Endothelial cell of umbilical vein (primary cell): ENCODE results near the gene PTGER3. TPM values are rescaled to one million over a fixed set of nuclear protein-coding genes. Genes with fewer than 3 reads are reported as not detected.

ENCODE experiments used
- BruUV-seq: library from RNA; stranded (reverse); fragments of 400-500 nt; replicated peaks from 2 replicates; lab custom pipeline; 2021; lab: Mats Ljungman, UMichigan
- CTCF ChIA-PET: fragments of 300-600, 350-600 bp; sonication (Branson Sonifier 250); formaldehyde crosslinking; loops from one replicate; lab custom pipeline; 2021; ENCODE audit warnings: antibody characterized with exemption, inconsistent platforms; lab: Charles Lee
- POLR2A ChIA-PET: fragments of 300-600, 350-600 bp; sonication (Branson Sonifier 250); formaldehyde crosslinking; loops from one replicate; lab custom pipeline; 2021; ENCODE audit warnings: antibody characterized with exemption, inconsistent platforms; lab: Charles Lee
- DNase-seq: peaks from one replicate; pipeline ENCODE4 v3.0.0-alpha.2; 2011; ENCODE audit warnings: low read depth, low spot score
- FAIRE-seq: peaks from 2 replicates; lab custom pipeline; 2011; peaks lifted over from hg19 to GRCh38; lab: Jason Lieb, UNC
- H2AFZ ChIP-seq: 2 replicates; pipeline ENCODE4 v1.6.0; 2012; ENCODE audit warnings: low read depth, low read length, control low read depth, inconsistent platforms
- H3K27ac ChIP-seq: 2 replicates; pipeline ENCODE4 v1.5.1; 2011; ENCODE audit warnings: low read depth, mild to moderate bottlenecking, control low read depth, low read length, moderate library complexity; ENCODE audit not compliant: insufficient read depth
- H3K27me3 ChIP-seq, 2 experiments: 2 replicates each; pipeline versions ENCODE4 v1.6.0 to v1.6.1; 2011; ENCODE audit warnings: low read length in 2 of 2, mixed read lengths in 1 of 2; ENCODE audit not compliant: control insufficient read depth in 2 of 2, insufficient read depth in 2 of 2
- H3K36me3 ChIP-seq, 2 experiments: 2 replicates in 1 of 2; 3 replicates in 1 of 2; pipeline ENCODE4 v1.5.1; 2011; ENCODE audit warnings: low read length in 2 of 2, mild to moderate bottlenecking in 1 of 2, moderate library complexity in 1 of 2; ENCODE audit not compliant: control insufficient read depth in 2 of 2, insufficient read depth in 2 of 2; ENCODE audit errors: extremely low read depth in 1 of 2
- H3K4me1 ChIP-seq: 3 replicates; pipeline ENCODE4 v1.5.1; 2011; ENCODE audit warnings: mild to moderate bottlenecking, low read length; ENCODE audit not compliant: control insufficient read depth, insufficient read depth; ENCODE audit errors: extremely low read depth
- H3K4me2 ChIP-seq: 2 replicates; pipeline ENCODE4 v1.6.1; 2011; ENCODE audit warnings: low read length, control low read depth, mixed read lengths; ENCODE audit not compliant: insufficient read depth
- H3K4me3 ChIP-seq, 3 experiments: fragments of 200-600 bp in 1 of 3; sonication (generic), shearing (Covaris generic) in 1 of 3; replicated peaks in 1 of 3; 2 replicates each; pipeline ENCODE4 v1.5.1; 2011 to 2016; ENCODE audit warnings: control low read depth in 3 of 3, low read length in 3 of 3, mild to moderate bottlenecking in 2 of 3, inconsistent platforms in 1 of 3, low read depth in 1 of 3, moderate library complexity in 1 of 3; ENCODE audit not compliant: insufficient read depth in 1 of 3
- H3K79me2 ChIP-seq: 2 replicates; pipeline ENCODE4 v1.6.0; 2012; ENCODE audit warnings: low read length, inconsistent platforms; ENCODE audit not compliant: control insufficient read depth, insufficient read depth
- H3K9ac ChIP-seq: replicated peaks from 2 replicates; pipeline ENCODE3; 2011; ENCODE audit warnings: low read length, control low read depth; ENCODE audit not compliant: insufficient read depth; ENCODE audit errors: extremely low read depth
- H3K9me1 ChIP-seq: replicated peaks from 3 replicates; pipeline ENCODE4 v1.6.0; 2011; ENCODE audit warnings: mild to moderate bottlenecking, low read length; ENCODE audit not compliant: control insufficient read depth, insufficient read depth; ENCODE audit errors: extremely low read depth
- H3K9me3 ChIP-seq: replicated peaks from 2 replicates; pipeline ENCODE4 v1.5.1; 2012; ENCODE audit warnings: low read length, inconsistent platforms; ENCODE audit not compliant: control insufficient read depth, insufficient read depth
- H4K20me1 ChIP-seq: replicated peaks from 2 replicates; pipeline ENCODE3; 2011; ENCODE audit warnings: mild to moderate bottlenecking, low read length; ENCODE audit not compliant: control insufficient read depth, insufficient read depth; ENCODE audit errors: extremely low read depth
- CTCF ChIP-seq, 2 donors: IDR thresholded peaks; 1 replicate in 1 of 2; 2 replicates in 1 of 2; pipeline ENCODE4 v1.5.1; 2011; ENCODE audit warnings: low read length in 2 of 2, mild to moderate bottlenecking in 2 of 2, moderate library complexity in 2 of 2, control low read depth in 1 of 2, inconsistent platforms in 1 of 2, low read depth in 1 of 2; ENCODE audit not compliant: insufficient read depth in 1 of 2; ENCODE audit errors: extremely low read depth in 1 of 2
- EZH2 ChIP-seq: IDR thresholded peaks from 2 replicates; pipeline ENCODE4 v1.6.1; 2012; ENCODE audit warnings: borderline replicate concordance, low read depth, mild to moderate bottlenecking, moderate library complexity, low read length, inconsistent platforms; ENCODE audit not compliant: severe bottlenecking
- FOS ChIP-seq: IDR thresholded peaks from 2 replicates; pipeline ENCODE4 v1.6.1; 2011; ENCODE audit warnings: mild to moderate bottlenecking, low read length, moderate library complexity, borderline replicate concordance; ENCODE audit not compliant: insufficient read depth
- JUN ChIP-seq: IDR thresholded peaks from 2 replicates; pipeline ENCODE4 v1.6.1; 2011; ENCODE audit warnings: borderline replicate concordance, low read depth; ENCODE audit not compliant: insufficient read length, insufficient read depth
- MAX ChIP-seq: IDR thresholded peaks from 2 replicates; pipeline ENCODE4 v1.6.1; 2011; ENCODE audit not compliant: insufficient read depth, insufficient read length
- POLR2A ChIP-seq: IDR thresholded peaks from 2 replicates; pipeline ENCODE4 v1.6.1; 2012; ENCODE audit warnings: low read depth, mild to moderate bottlenecking, control low read depth, low read length
- POLR2AphosphoS5 ChIP-seq: IDR thresholded peaks from 2 replicates; pipeline ENCODE4 v1.6.1; 2012; ENCODE audit warnings: low read depth, mild to moderate bottlenecking, control low read depth, low read length, moderate library complexity; ENCODE audit not compliant: insufficient read depth
- dilution Hi-C: fragments of 300-500 bp; cut with MboI; formaldehyde crosslinking; loops from one replicate; pipeline ENCODE4 v1.15.0; 2019; ENCODE audit warnings: low sequenced_read_pairs; ENCODE audit not compliant: extremely low pct_ligation_motif_present
- intact Hi-C: fragments of 100-400 bp; cut with micrococcal nuclease; formaldehyde crosslinking; loops from one replicate; pipeline ENCODE4 v1.10.0; 2022
- polyA plus RNA-seq, 4 experiments: library from polyadenylated mRNA; depleted of rRNA in 3 of 4; stranded (reverse) in 3 of 4; unstranded in 1 of 4; fragments of >200 nt; gene quantifications; 2 replicates each; pipeline versions ENCODE4 v1.2.1 to v1.2.3, GENCODE V29; 2011 to 2012; ENCODE audit warnings: missing spikeins in 1 of 4
- total RNA-seq: library from RNA; stranded (reverse); gene quantifications from 2 replicates; pipeline ENCODE4 v1.2.3, GENCODE V29; 2021

Gene PTGER3
- total and polyA plus RNA-seq, 2 donors (not counting 3 experiments of a cell fraction or from before 2014, with no cell fraction given) = 0.01 TPM; not detected in 1

- Histone ChIP-seq H3K4me3 (no peak overlapping the region), H3K27me3 (no peaks in the 10 kb centered on the region), H3K79me2 (no peaks in the 10 kb centered on the region), H3K36me3 (no peaks in the 10 kb centered on the region), H3K27ac (no peak overlapping the region), H3K9me1 (no peaks in the 10 kb centered on the region), H3K4me2 (no peak overlapping the region), H4K20me1 (no peaks in the 10 kb centered on the region), H2AFZ (no peak overlapping the region), H3K9ac (no peak overlapping the region), H3K9me3 (no peaks in the 10 kb centered on the region), H3K4me1 (no peaks in the 10 kb centered on the region)
- intact Hi-C loops = no loop called here
- dilution Hi-C loops = no loop called here
- POLR2A ChIA-PET = no interaction called here
- FAIRE-seq = no peak
- CTCF ChIA-PET = interaction anchor here (1.1 kb wide), 1 partner anchor 26 kb away, joined by 5 read pairs; no protein-coding TSS in a partner anchor
- BruUV-seq = no TSS peak
- no peak for TF ChIP-seq FOS
- no peak for TF ChIP-seq POLR2A
- TF ChIP-seq CTCF (IDR thresholded peaks at IDR 0.05; ENCODE audit: extremely low read depth in 1 of 2, insufficient read depth in 1 of 2, low read depth in 1 of 2, low read length in 2 of 2) = no peak
- TF ChIP-seq JUN = no peak
- TF ChIP-seq MAX = no peak
- no peak for TF ChIP-seq EZH2
- TF ChIP-seq POLR2AphosphoS5 = no peak
- no peak for DNase-seq
Measured at GRCh38 chr1:70992521-70992920, 55.1 kb downstream of the PTGER3 start.
